OCI-LY1 (cell line): Measurements from ENCODE around the gene DUS2.

Experiments
- H2AFZ ChIP-seq: fragments of 200-600 bp; sonication (generic), shearing (Covaris generic); 2 replicates; pipeline ENCODE4 v1.6.0; 2014; ENCODE audit warnings: antibody characterized with exemption, mild to moderate bottlenecking, low read length
- H3F3A ChIP-seq: fragments of 200-600 bp; sonication (generic), shearing (Covaris generic); 2 replicates; pipeline ENCODE4 v1.6.0; 2014; ENCODE audit warnings: mild to moderate bottlenecking, antibody characterized with exemption, low read length, moderate library complexity; ENCODE audit not compliant: insufficient read depth
- H3K27ac ChIP-seq: fragments of 200-600 bp; sonication (generic); 2 replicates; pipeline ENCODE4 v1.5.1; 2014; ENCODE audit warnings: low read length, mixed run types, mild to moderate bottlenecking, low read depth; ENCODE audit not compliant: poor library complexity, severe bottlenecking
- H3K27me3 ChIP-seq: fragments of 200-600 bp; sonication (generic); 2 replicates; pipeline ENCODE4 v1.6.0; 2014; ENCODE audit warnings: antibody characterized with exemption, mild to moderate bottlenecking, low read length, moderate library complexity; ENCODE audit not compliant: insufficient read depth
- H3K36me3 ChIP-seq: fragments of 200-600 bp; sonication (generic); 2 replicates; pipeline ENCODE4 v1.6.1; 2014; ENCODE audit warnings: mild to moderate bottlenecking, antibody characterized with exemption, low read length, moderate library complexity, mixed read lengths; ENCODE audit not compliant: insufficient read depth
- H3K4me1 ChIP-seq: fragments of 200-600 bp; sonication (generic); 2 replicates; pipeline ENCODE4 v1.5.1; 2014; ENCODE audit warnings: mild to moderate bottlenecking, low read length, moderate library complexity; ENCODE audit not compliant: insufficient read depth, severe bottlenecking
- H3K4me2 ChIP-seq: fragments of 200-600 bp; sonication (generic), shearing (Covaris generic); 2 replicates; pipeline ENCODE4 v1.6.1; 2014; ENCODE audit warnings: low read length
- H3K4me3 ChIP-seq: fragments of 200-600 bp; sonication (generic); 2 replicates; pipeline ENCODE4 v1.5.1; 2014; ENCODE audit warnings: low read length, low read depth, mild to moderate bottlenecking, mixed read lengths; ENCODE audit not compliant: poor library complexity, severe bottlenecking
- H3K79me2 ChIP-seq: fragments of 200-600 bp; shearing (Covaris generic); 2 replicates; pipeline ENCODE4 v1.6.1; 2016; ENCODE audit warnings: mixed run types, low read length, mixed read lengths; ENCODE audit not compliant: insufficient read depth
- H3K9ac ChIP-seq: fragments of 200-600 bp; sonication (generic), shearing (Covaris generic); 2 replicates; pipeline ENCODE4 v1.6.1; 2014; ENCODE audit warnings: mild to moderate bottlenecking, low read length, mixed read lengths
- H3K9me2 ChIP-seq: fragments of 200-600 bp; sonication (generic), shearing (Covaris generic); 2 replicates; pipeline ENCODE4 v1.6.1; 2014; ENCODE audit warnings: low read depth, mild to moderate bottlenecking, low read length, mixed read lengths
- H3K9me3 ChIP-seq: fragments of 200-600 bp; shearing (Covaris generic); 2 replicates; pipeline ENCODE4 v1.6.1; 2014; ENCODE audit warnings: low read length, mixed read lengths
- H4K20me1 ChIP-seq: fragments of 200-600 bp; sonication (generic), shearing (Covaris generic); 2 replicates; pipeline ENCODE4 v1.6.0; 2016; ENCODE audit warnings: mild to moderate bottlenecking, low read length; ENCODE audit not compliant: insufficient read depth
- CTCF ChIP-seq: fragments of 200-600 bp; sonication (generic), shearing (Covaris generic); IDR thresholded peaks from 2 replicates; pipeline ENCODE4 v1.5.1; 2017; ENCODE audit warnings: mild to moderate bottlenecking, antibody characterized with exemption, low read length, moderate library complexity, mixed read lengths
- EZH2 ChIP-seq: fragments of 200-600 bp; sonication (generic), shearing (Covaris generic); IDR thresholded peaks from 2 replicates; pipeline ENCODE4 v1.8.0; 2017; ENCODE audit warnings: borderline replicate concordance, mixed run types, mild to moderate bottlenecking, antibody characterized with exemption, low read length, moderate library complexity, mixed read lengths

Gene DUS2

GRCh38 chr16:68072038-68072695, 49.1 kb downstream of the DUS2 start:
- H3K27ac ChIP-seq, result no peak overlapping the region

GRCh38 chr16:68073902-68074760, 51.0 kb downstream of the DUS2 start:
- Histone ChIP-seq H3K9me3 (no peaks in the 10 kb centered on the region), H3F3A (no peaks in the 10 kb centered on the region), H3K4me1 (peaks cover 39% of the 10 kb centered on the region), H3K9me2 (no peaks in the 10 kb centered on the region), H4K20me1 (no peaks in the 10 kb centered on the region), H3K36me3 (peaks cover 75% of the 10 kb centered on the region), H3K9ac (peak overlapping the region; percentile 8; the same call in 1 of the 2 replicates), H3K27me3 (no peaks in the 10 kb centered on the region), H3K27ac (peak overlapping the region; percentile 76), H2AFZ (no peak overlapping the region), H3K4me3 (no peak overlapping the region), H3K79me2 (no peaks in the 10 kb centered on the region), H3K4me2 (peak overlapping the region; percentile 20; the same call in 1 of the 2 replicates)
- no peak for TF ChIP-seq EZH2
- no peak for TF ChIP-seq CTCF

More at GRCh38 chr16:68072038-68072695, 49.1 kb downstream of the DUS2 start:
- peaks cover 63% of the 10 kb centered on the region for H3K36me3 ChIP-seq
- no peaks in the 10 kb centered on the region for H3F3A ChIP-seq
- H3K79me2 ChIP-seq, result no peaks in the 10 kb centered on the region
- H3K9me2 ChIP-seq, result no peaks in the 10 kb centered on the region
- H4K20me1 ChIP-seq, result no peaks in the 10 kb centered on the region
- H3K4me1 ChIP-seq, result peaks cover 37% of the 10 kb centered on the region
- TF ChIP-seq EZH2, result no peak
- no peak for TF ChIP-seq CTCF
- no peaks in the 10 kb centered on the region for H3K9me3 ChIP-seq
- H3K9ac ChIP-seq, result no peak overlapping the region
- no peak overlapping the region for H3K4me2 ChIP-seq
- H3K4me3 ChIP-seq, result no peak overlapping the region
- H3K27me3 ChIP-seq, result no peaks in the 10 kb centered on the region
- H2AFZ ChIP-seq, result no peak overlapping the region

- H3K4me3 ChIP-seq, result no peak overlapping the region
- H3F3A ChIP-seq, result no peaks in the 10 kb centered on the region
- peak overlapping the region; percentile 76 for H3K27ac ChIP-seq
- no peaks in the 10 kb centered on the region for H3K9me2 ChIP-seq
- TF ChIP-seq CTCF (no peak), EZH2 (no peak)
- H3K4me1 ChIP-seq, result peaks cover 46% of the 10 kb centered on the region
- H3K9ac ChIP-seq, result no peak overlapping the region; the same call in 1 of the 2 replicates
- H3K9me3 ChIP-seq, result no peaks in the 10 kb centered on the region
- H4K20me1 ChIP-seq, result no peaks in the 10 kb centered on the region
- peak overlapping the region; percentile 20; the same call in 1 of the 2 replicates for H3K4me2 ChIP-seq
- no peaks in the 10 kb centered on the region for H3K79me2 ChIP-seq
- peaks cover 77% of the 10 kb centered on the region for H3K36me3 ChIP-seq
- H3K27me3 ChIP-seq, result no peaks in the 10 kb centered on the region
- no peak overlapping the region for H2AFZ ChIP-seq
Measured at GRCh38 chr16:68074850-68075555, 51.9 kb downstream of the DUS2 start.
